ENCODE data around the gene FLOT2.

GRCh38 chr17:28940675-28941074 lies 43.1 kb upstream of the FLOT2 start:
- TF ChIP-seq, protein P1, sequence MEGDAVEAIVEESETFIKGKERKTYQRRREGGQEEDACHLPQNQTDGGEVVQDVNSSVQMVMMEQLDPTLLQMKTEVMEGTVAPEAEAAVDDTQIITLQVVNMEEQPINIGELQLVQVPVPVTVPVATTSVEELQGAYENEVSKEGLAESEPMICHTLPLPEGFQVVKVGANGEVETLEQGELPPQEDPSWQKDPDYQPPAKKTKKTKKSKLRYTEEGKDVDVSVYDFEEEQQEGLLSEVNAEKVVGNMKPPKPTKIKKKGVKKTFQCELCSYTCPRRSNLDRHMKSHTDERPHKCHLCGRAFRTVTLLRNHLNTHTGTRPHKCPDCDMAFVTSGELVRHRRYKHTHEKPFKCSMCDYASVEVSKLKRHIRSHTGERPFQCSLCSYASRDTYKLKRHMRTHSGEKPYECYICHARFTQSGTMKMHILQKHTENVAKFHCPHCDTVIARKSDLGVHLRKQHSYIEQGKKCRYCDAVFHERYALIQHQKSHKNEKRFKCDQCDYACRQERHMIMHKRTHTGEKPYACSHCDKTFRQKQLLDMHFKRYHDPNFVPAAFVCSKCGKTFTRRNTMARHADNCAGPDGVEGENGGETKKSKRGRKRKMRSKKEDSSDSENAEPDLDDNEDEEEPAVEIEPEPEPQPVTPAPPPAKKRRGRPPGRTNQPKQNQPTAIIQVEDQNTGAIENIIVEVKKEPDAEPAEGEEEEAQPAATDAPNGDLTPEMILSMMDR (optimal IDR thresholded peaks at IDR 0.05 in 1 of 3, IDR thresholded peaks at IDR 0.05 in 1 of 3, conservative IDR thresholded peaks at IDR 0.05 in 1 of 3; ENCODE audit: extremely low read depth in 1 of 3, insufficient read depth in 2 of 3, low read length in 3 of 3), result no peak
- no peak for TF ChIP-seq EZH2 (IDR thresholded peaks at IDR 0.05; ENCODE audit: low read length)

Data from keratinocyte (primary cell).